ENCODE data around the gene CNTN4.

DNA sequence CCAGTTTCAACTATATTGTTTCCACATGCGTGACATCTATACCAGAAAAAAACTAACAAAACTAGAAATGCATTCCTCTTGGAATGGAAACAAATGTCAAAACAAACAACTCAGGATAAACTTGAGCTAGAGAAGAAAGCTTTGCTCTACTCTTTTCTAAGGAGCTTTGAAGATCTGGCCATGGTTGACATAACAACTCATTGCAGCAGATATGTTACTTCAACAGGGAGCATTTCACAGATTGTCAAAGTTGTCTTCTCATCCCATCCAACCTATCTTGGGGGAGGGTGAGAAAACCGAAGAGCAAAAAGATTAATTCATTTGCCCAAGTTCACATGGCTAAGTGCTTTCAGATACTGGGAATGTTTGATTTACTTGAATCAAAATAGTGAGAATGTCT is 484.4 kb downstream of the CNTN4 start:
- TF ChIP-seq YY1 (IDR thresholded peaks at IDR 0.05; ENCODE audit: insufficient read depth, insufficient read length) = no peak
- no peak for TF ChIP-seq ZNF274 (IDR thresholded peaks at IDR 0.05; ENCODE audit: low read depth, low read length)
